WI38 (cell line): ENCODE results near the gene KIAA1614.

Experiments used
- H3K4me3 ChIP-seq: 2 replicates; pipeline ENCODE4 v1.5.1; 2011; ENCODE audit warnings: low read depth, mild to moderate bottlenecking, control low read depth, low read length
- TF ChIP-seq, protein P1 (sequence below): IDR thresholded peaks from 2 replicates; pipeline ENCODE4 v1.5.1; 2012; ENCODE audit warnings: low read depth, mild to moderate bottlenecking, control low read depth, low read length

Gene KIAA1614

DNA sequence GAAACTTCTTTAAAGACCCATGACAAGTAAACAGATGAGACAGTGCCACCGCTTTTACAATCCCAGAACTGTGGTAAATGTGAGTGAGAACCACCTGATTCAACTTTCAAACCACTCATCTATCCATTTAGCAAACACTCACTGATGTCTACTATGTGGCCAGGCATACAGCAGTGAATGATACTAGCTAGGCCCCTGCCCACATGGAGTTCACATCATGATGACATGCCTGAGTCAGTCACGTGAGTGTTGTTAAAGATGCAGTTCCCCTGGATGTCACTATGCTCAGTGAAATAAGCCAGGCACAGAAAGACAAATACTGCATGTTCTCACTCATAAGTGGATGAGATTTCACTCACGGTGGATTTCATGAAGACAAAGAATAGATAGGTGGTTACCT lies 81.6 kb downstream of the KIAA1614 start:
- TF ChIP-seq, protein P1, sequence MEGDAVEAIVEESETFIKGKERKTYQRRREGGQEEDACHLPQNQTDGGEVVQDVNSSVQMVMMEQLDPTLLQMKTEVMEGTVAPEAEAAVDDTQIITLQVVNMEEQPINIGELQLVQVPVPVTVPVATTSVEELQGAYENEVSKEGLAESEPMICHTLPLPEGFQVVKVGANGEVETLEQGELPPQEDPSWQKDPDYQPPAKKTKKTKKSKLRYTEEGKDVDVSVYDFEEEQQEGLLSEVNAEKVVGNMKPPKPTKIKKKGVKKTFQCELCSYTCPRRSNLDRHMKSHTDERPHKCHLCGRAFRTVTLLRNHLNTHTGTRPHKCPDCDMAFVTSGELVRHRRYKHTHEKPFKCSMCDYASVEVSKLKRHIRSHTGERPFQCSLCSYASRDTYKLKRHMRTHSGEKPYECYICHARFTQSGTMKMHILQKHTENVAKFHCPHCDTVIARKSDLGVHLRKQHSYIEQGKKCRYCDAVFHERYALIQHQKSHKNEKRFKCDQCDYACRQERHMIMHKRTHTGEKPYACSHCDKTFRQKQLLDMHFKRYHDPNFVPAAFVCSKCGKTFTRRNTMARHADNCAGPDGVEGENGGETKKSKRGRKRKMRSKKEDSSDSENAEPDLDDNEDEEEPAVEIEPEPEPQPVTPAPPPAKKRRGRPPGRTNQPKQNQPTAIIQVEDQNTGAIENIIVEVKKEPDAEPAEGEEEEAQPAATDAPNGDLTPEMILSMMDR: no peak
- no peak overlapping the region for H3K4me3 ChIP-seq

DNA sequence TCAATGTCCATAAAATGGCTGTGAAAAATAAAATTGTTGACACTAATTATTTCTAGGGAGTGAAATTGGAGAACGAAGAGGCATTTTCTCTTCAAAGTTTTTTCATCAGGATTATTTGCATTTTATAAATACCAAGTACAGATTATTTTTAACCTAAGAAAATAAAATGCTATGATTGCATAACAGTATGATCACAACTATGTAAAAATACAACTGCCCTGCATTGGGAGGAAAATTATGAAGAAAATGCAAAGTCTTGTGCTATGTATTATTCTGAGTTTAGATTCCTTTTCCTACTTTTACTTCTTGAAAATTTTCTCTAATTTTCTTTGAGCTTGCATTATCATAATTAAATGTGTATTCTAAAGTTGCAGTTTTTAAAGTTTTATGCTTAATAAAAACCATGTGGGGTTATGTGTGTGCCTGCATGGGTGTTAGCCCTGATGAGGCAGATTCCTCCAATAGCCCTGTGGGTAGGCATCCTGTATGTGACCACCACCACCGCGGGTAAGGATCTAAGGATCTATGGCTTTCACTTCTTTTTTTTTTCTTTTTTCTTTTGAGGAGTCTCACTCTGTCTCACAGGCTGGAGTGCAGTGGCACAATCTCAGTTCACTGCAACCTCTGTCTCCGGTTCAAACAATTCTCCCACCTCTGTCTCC lies 85.3 kb downstream of the KIAA1614 start:
- H3K4me3 ChIP-seq: no peak overlapping the region
- TF ChIP-seq, protein P1: no peak
